HepG2 (cell line): ENCODE results near the gene PCNA.

Experiments
- EP300 ChIP-seq, 3 experiments: sonication (generic) in 1 of 3; formaldehyde crosslinking in 1 of 3; IDR thresholded peaks; 2 replicates each; pipeline versions ENCODE4 v1.5.1 to v1.6.1; 2011 to 2020; ENCODE audit warnings: low read depth in 2 of 3, low read length in 2 of 3, borderline replicate concordance in 1 of 3, improper control_type of control experiment in 1 of 3, mild to moderate bottlenecking in 1 of 3, missing genetic modification reagents in 1 of 3, moderate library complexity in 1 of 3
- MXI1 ChIP-seq: IDR thresholded peaks from 3 replicates; pipeline ENCODE4 v1.6.1; 2012; ENCODE audit warnings: low read depth, low read length, inconsistent platforms, borderline replicate concordance
- NFYB ChIP-seq: sonication (generic); formaldehyde crosslinking; IDR thresholded peaks from 2 replicates; pipeline ENCODE4 v1.4.0; 2020; ENCODE audit warnings: missing genetic modification reagents
- PHB2 ChIP-seq: fragments of 450-650 bp; IDR thresholded peaks from 2 replicates; pipeline ENCODE4 v1.6.1; 2018; ENCODE audit not compliant: partially characterized antibody
- RELA ChIP-seq: sonication (generic); formaldehyde crosslinking; IDR thresholded peaks from 2 replicates; pipeline ENCODE4 v1.4.0; 2020; ENCODE audit warnings: missing genetic modification reagents
- THAP11 ChIP-seq: IDR thresholded peaks from 2 replicates; pipeline ENCODE4 v1.6.1; 2016; ENCODE audit warnings: missing biosample characterization, missing genetic modification reagents
- ZBTB21 ChIP-seq: sonication (generic); formaldehyde crosslinking; IDR thresholded peaks from 2 replicates; pipeline ENCODE4 v1.4.0; 2020; ENCODE audit warnings: missing genetic modification reagents
- TF ChIP-seq, protein P1 (sequence below): sonication (generic); formaldehyde crosslinking; IDR thresholded peaks from 2 replicates; pipeline ENCODE4 v1.4.0; 2020; ENCODE audit warnings: mild to moderate bottlenecking, low read depth, missing genetic modification reagents

DNA sequence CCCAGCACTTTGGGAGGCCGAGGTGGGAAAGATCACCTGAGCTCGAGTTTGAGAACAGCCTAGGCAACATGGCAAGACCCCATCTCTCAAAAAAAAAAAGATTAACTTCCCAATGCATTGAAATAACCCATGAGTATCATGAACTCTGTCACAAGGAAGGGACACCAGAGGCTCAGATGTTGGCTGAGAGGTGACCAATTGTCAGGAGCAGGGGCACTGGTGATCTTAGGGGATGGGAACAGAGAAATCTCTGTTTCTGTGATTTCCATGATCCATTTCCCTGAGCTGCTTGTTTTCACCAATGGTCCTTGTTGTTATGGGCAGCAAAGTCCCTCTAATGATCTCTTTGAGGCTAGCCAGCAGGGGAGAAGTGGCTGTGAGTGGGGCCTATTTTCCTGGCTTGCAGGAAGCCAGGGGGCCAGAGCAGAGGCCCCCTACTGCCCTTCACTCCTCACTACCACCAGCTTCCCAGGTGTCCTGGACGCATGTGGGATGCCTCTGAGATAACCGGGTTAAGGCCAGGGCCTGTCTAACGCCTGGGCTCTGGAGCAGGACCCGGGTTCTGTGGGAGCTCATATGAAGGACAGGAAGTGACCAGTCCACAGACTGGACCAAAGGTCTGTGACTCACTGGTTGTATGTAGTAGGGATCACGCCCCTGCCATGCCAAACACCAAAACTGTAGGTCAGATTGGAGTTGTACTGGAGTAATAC is 54.4 kb downstream of the PCNA start:
- TF ChIP-seq MXI1 (no peak), ZBTB21 (CRISPR knock-in tag) (no peak), RELA (CRISPR knock-in tag) (no peak), PHB2 (no peak), THAP11 (peak; percentile 11; the same call in 1 of the 2 replicates), NFYB (no peak), EP300 (IDR thresholded peaks at IDR 0.05; ENCODE audit: low read depth in 2 of 2, low read length in 2 of 2) (no peak; a peak in 1 of 4 replicates), EP300 (CRISPR knock-in tag; IDR thresholded peaks at IDR 0.05; ENCODE audit: borderline replicate concordance) (no peak)
- TF ChIP-seq, protein P1, sequence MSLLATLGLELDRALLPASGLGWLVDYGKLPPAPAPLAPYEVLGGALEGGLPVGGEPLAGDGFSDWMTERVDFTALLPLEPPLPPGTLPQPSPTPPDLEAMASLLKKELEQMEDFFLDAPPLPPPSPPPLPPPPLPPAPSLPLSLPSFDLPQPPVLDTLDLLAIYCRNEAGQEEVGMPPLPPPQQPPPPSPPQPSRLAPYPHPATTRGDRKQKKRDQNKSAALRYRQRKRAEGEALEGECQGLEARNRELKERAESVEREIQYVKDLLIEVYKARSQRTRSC (CRISPR knock-in tag) = no peak
